HEK293 (cell line): Measurements from ENCODE around the gene DOCK7.

ENCODE experiments used
- BCL11A ChIP-seq: fragments of 450-650 bp; formaldehyde crosslinking; IDR thresholded peaks from 2 replicates; pipeline ENCODE4 v1.5.1; 2016; ENCODE audit warnings: low read depth, missing biosample characterization, missing genetic modification characterization
- CTCF ChIP-seq: fragments of 450-650 bp; formaldehyde crosslinking; IDR thresholded peaks from 2 replicates; pipeline ENCODE4 v1.5.1; 2016; ENCODE audit warnings: missing biosample characterization, missing genetic modification characterization
- ZNF121 ChIP-seq: fragments of 450-650 bp; formaldehyde crosslinking; IDR thresholded peaks from 2 replicates; pipeline ENCODE4 v1.5.1; 2016; ENCODE audit warnings: missing biosample characterization, missing genetic modification characterization
- ZNF138 ChIP-seq: fragments of 450-650 bp; formaldehyde crosslinking; IDR thresholded peaks from 2 replicates; pipeline ENCODE4 v1.5.1; 2016; ENCODE audit warnings: missing biosample characterization, missing genetic modification characterization, borderline replicate concordance
- ZNF18 ChIP-seq: fragments of 450-650 bp; formaldehyde crosslinking; IDR thresholded peaks from 2 replicates; pipeline ENCODE4 v1.5.1; 2016; ENCODE audit warnings: missing biosample characterization, missing genetic modification characterization
- ZNF292 ChIP-seq: fragments of 450-650 bp; formaldehyde crosslinking; IDR thresholded peaks from 2 replicates; pipeline ENCODE4 v1.5.1; 2016; ENCODE audit warnings: low read depth, missing biosample characterization, missing genetic modification characterization, borderline replicate concordance
- ZNF488 ChIP-seq: fragments of 450-650 bp; formaldehyde crosslinking; IDR thresholded peaks from 2 replicates; pipeline ENCODE4 v1.5.1; 2016; ENCODE audit warnings: missing biosample characterization, missing genetic modification characterization
- ZNF585B ChIP-seq: fragments of 450-650 bp; formaldehyde crosslinking; IDR thresholded peaks from 2 replicates; pipeline ENCODE4 v1.5.1; 2016; ENCODE audit warnings: missing biosample characterization, missing genetic modification characterization
- ZNF664 ChIP-seq: fragments of 450-650 bp; formaldehyde crosslinking; IDR thresholded peaks from 2 replicates; pipeline ENCODE4 v1.5.1; 2016; ENCODE audit warnings: missing biosample characterization, missing genetic modification characterization
- TF ChIP-seq, protein P1 (sequence below): fragments of 450-650 bp; formaldehyde crosslinking; IDR thresholded peaks from 2 replicates; pipeline ENCODE4 v1.5.1; 2016; ENCODE audit warnings: missing biosample characterization, missing genetic modification characterization

GRCh38 chr1:62707744-62708120 is 19.5 kb upstream of the DOCK7 start:
- TF ChIP-seq BCL11A (tag by site-specific recombination) (no peak), ZNF121 (no peak), CTCF (tag by site-specific recombination) (no peak), ZNF488 (tag by site-specific recombination) (no peak), ZNF664 (tag by site-specific recombination) (no peak), ZNF138 (no peak), ZNF292 (no peak), ZNF585B (tag by site-specific recombination) (no peak), ZNF18 (tag by site-specific recombination) (no peak)
- TF ChIP-seq, protein P1, sequence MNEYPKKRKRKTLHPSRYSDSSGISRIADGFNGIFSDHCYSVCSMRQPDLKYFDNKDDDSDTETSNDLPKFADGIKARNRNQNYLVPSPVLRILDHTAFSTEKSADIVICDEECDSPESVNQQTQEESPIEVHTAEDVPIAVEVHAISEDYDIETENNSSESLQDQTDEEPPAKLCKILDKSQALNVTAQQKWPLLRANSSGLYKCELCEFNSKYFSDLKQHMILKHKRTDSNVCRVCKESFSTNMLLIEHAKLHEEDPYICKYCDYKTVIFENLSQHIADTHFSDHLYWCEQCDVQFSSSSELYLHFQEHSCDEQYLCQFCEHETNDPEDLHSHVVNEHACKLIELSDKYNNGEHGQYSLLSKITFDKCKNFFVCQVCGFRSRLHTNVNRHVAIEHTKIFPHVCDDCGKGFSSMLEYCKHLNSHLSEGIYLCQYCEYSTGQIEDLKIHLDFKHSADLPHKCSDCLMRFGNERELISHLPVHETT (tag by site-specific recombination), result no peak
